ENCODE measurements around the gene TAF4B. TPM values are rescaled to one million over a fixed set of nuclear protein-coding genes. Genes with fewer than 3 reads are reported as not detected.
"Not testable (repeated sequence)": the region's sequence is repeated elsewhere in the genome, so short reads cannot be mapped to it uniquely, and the experiment has no call there.

TAF4B gene
- total RNA-seq, 4 donors from 2014 or later: 5.2 to 14.1 (median 8.1) TPM

- H3K27me3 ChIP-seq: no peaks in the 10 kb centered on the region
- no peak overlapping the region for H3K4me3 ChIP-seq
- H3K27ac ChIP-seq (replicated peaks in 1 of 4): no peak overlapping the region
- WGBS: 86% methylated on average over 8 of the region's 8 CpGs
- TF ChIP-seq POLR2A (IDR thresholded peaks at IDR 0.05; ENCODE audit: low read depth): no peak
- no peak for TF ChIP-seq EP300 (IDR thresholded peaks at IDR 0.05)
- TF ChIP-seq CTCF (IDR thresholded peaks at IDR 0.05): no peak
- no peak for TF ChIP-seq POLR2AphosphoS5 (IDR thresholded peaks at IDR 0.05)
- no peaks in the 10 kb centered on the region for H3K4me1 ChIP-seq
- H3K9me3 ChIP-seq: peaks cover 0 to 8% (median 0%) of the 10 kb centered on the region in 4 donors
- H3K36me3 ChIP-seq: no peaks in the 10 kb centered on the region
- intact Hi-C loops (cut with DNase I): no loop called here
- no peak for DNase-seq (ENCODE audit: extremely low spot score)
Measured at GRCh38 chr18:26190506-26190905, 35.7 kb upstream of the TAF4B start.

GRCh38 chr18:26192233-26192632 is 34.0 kb upstream of the TAF4B start:
- no peak for DNase-seq (ENCODE audit: extremely low spot score)
- no peaks in the 10 kb centered on the region for H3K36me3 ChIP-seq
- intact Hi-C loops (cut with DNase I): no loop called here
- H3K27ac ChIP-seq (replicated peaks in 1 of 4): no peak overlapping the region
- no peaks in the 10 kb centered on the region for H3K4me1 ChIP-seq
- WGBS: 88% methylated on average over 1 of the region's 1 CpG
- H3K4me3 ChIP-seq: no peak overlapping the region
- no peak for TF ChIP-seq POLR2AphosphoS5 (IDR thresholded peaks at IDR 0.05)
- no peak for TF ChIP-seq CTCF (IDR thresholded peaks at IDR 0.05)
- TF ChIP-seq POLR2A (IDR thresholded peaks at IDR 0.05; ENCODE audit: low read depth): no peak
- TF ChIP-seq EP300 (IDR thresholded peaks at IDR 0.05): no peak
- H3K27me3 ChIP-seq: no peaks in the 10 kb centered on the region
- H3K9me3 ChIP-seq: peaks cover 0 to 8% (median 0%) of the 10 kb centered on the region in 4 donors

- TF ChIP-seq EP300 (IDR thresholded peaks at IDR 0.05): no peak
- no peak for TF ChIP-seq POLR2AphosphoS5 (IDR thresholded peaks at IDR 0.05)
- no peak for TF ChIP-seq CTCF (IDR thresholded peaks at IDR 0.05)
- no peak for TF ChIP-seq POLR2A (IDR thresholded peaks at IDR 0.05; ENCODE audit: low read depth)
- Histone ChIP-seq H3K27me3 (no peaks in the 10 kb centered on the region), H3K27ac (replicated peaks in 1 of 4) (no peak overlapping the region), H3K36me3 (no peaks in the 10 kb centered on the region), H3K4me3 (no peak overlapping the region), H3K4me1 (no peaks in the 10 kb centered on the region), H3K9me3 (no peaks in the 10 kb centered on the region)
- WGBS: 98% methylated on average over 3 of the region's 3 CpGs
- DNase-seq (ENCODE audit: extremely low spot score): no peak
- intact Hi-C loops (cut with DNase I): no loop called here
Measured at GRCh38 chr18:26196605-26197004, 29.6 kb upstream of the TAF4B start.

GRCh38 chr18:26202001-26202400 is 24.2 kb upstream of the TAF4B start:
- H3K4me1 ChIP-seq; DNase-seq (ENCODE audit: extremely low spot score); H3K9me3 ChIP-seq; H3K27ac ChIP-seq (replicated peaks in 1 of 4); H3K36me3 ChIP-seq; H3K4me3 ChIP-seq; intact Hi-C loops (cut with DNase I); H3K27me3 ChIP-seq: not testable (repeated sequence)
- 81% methylated on average over 8 of the region's 9 CpGs for WGBS

GRCh38 chr18:26205318-26205717 is 20.9 kb upstream of the TAF4B start:
- WGBS: 84% methylated on average over 1 of the region's 1 CpG
- Histone ChIP-seq H3K36me3 (no peaks in the 10 kb centered on the region), H3K4me3 (no peak overlapping the region), H3K27me3 (no peaks in the 10 kb centered on the region), H3K4me1 (no peaks in the 10 kb centered on the region), H3K27ac (replicated peaks in 1 of 4) (no peak overlapping the region), H3K9me3 (no peaks in the 10 kb centered on the region)
- no peak for TF ChIP-seq CTCF (IDR thresholded peaks at IDR 0.05)
- TF ChIP-seq POLR2A (IDR thresholded peaks at IDR 0.05; ENCODE audit: low read depth): no peak
- TF ChIP-seq POLR2AphosphoS5 (IDR thresholded peaks at IDR 0.05): no peak
- TF ChIP-seq EP300 (IDR thresholded peaks at IDR 0.05): no peak
- intact Hi-C loops (cut with DNase I): no loop called here
- no peak for DNase-seq (ENCODE audit: extremely low spot score)
